Measurements from ENCODE around the gene SMIM38.

GRCh38 chr11:69106031-69106811, 49.5 kb upstream of the SMIM38 start:
- TF ChIP-seq GATA2 (IDR thresholded peaks at IDR 0.05; ENCODE audit: low read depth, low read length): peak; percentile 97
- no peak for TF ChIP-seq GATA3 (IDR thresholded peaks at IDR 0.05; ENCODE audit: low read depth, low read length)
